Adrenal gland (tissue), 5 donors: ENCODE results near the gene GAN.

Experiments
- CTCF ChIP-seq, 6 experiments: fragments of 450-650 bp in 4 of 6; fragments of 200-600 bp in 2 of 6; sonication (generic) in 1 of 6; IDR thresholded peaks; 1 replicate in 5 of 6; 2 replicates in 1 of 6; pipeline versions ENCODE4 v1.5.1 to v1.8.0; 2016 to 2021; ENCODE audit warnings: antibody characterized with exemption in 6 of 6, mild to moderate bottlenecking in 2 of 6, moderate library complexity in 1 of 6
- POLR2A ChIP-seq, 2 donors: fragments of 450-650 bp; IDR thresholded peaks; one replicate each; pipeline ENCODE4 v1.6.1; 2017; ENCODE audit warnings: antibody characterized with exemption in 2 of 2, mild to moderate bottlenecking in 2 of 2, moderate library complexity in 1 of 2
- donor health status: DM: no; HTN: no; CAD: no.

- TF ChIP-seq CTCF (IDR thresholded peaks at IDR 0.05) (no peak), POLR2A (IDR thresholded peaks at IDR 0.05) (no peak)
Measured at GRCh38 chr16:81437865-81438264, 123.1 kb downstream of the GAN start.
